Gastrocnemius medialis (tissue), 4 donors: ENCODE results near the gene TFF1.

Source experiments
- CTCF ChIP-seq, 5 experiments: fragments of 450-650 bp in 3 of 5; fragments of 200-600 bp in 2 of 5; sonication (generic) in 2 of 5; IDR thresholded peaks in 4 of 5; conservative IDR thresholded peaks in 1 of 5; 1 replicate in 4 of 5; 2 replicates in 1 of 5; pipeline ENCODE4 v1.5.1; 2016 to 2019; ENCODE audit warnings: antibody characterized with exemption in 5 of 5, mild to moderate bottlenecking in 3 of 5, moderate library complexity in 3 of 5
- POLR2A ChIP-seq, 2 donors: fragments of 450-650 bp; IDR thresholded peaks; one replicate each; pipeline ENCODE4 v1.6.1; 2017; ENCODE audit warnings: antibody characterized with exemption in 2 of 2, mild to moderate bottlenecking in 2 of 2, moderate library complexity in 2 of 2

- TF ChIP-seq CTCF (IDR thresholded peaks at IDR 0.05 in 4 of 5, conservative IDR thresholded peaks at IDR 0.05 in 1 of 5), result no peak
- TF ChIP-seq POLR2A (IDR thresholded peaks at IDR 0.05), result no peak
Measured at GRCh38 chr21:42352441-42353095, 13.8 kb downstream of the TFF1 start.
